ENCODE results near the gene MAGI3.
"Not testable (repeated sequence)": the region's sequence is repeated elsewhere in the genome, so short reads cannot be mapped to it uniquely, and the experiment has no call there.

DNA sequence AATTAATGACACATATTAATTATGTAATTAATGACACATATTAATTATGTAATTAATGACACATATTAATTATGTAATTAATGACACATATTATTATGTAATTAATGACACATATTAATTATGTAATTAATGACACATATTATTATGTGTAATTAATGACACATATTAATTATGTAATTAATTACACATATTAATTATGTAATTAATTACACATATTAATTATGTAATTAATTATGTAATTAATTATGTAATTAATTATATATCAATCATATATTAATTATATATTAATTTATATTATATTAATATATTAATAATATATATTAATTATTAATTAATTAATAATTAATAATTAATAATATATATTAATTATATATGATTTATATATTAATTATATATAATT lies 25.8 kb downstream of the MAGI3 start:
- TF ChIP-seq CTCF, POLR2AphosphoS5, POLR2A (IDR thresholded peaks at IDR 0.05): not testable (repeated sequence)
